HK-2 (cell line): ENCODE measurements around the gene COBL.
A peak's percentile ranks its signal among the peaks of the same experiment; 100 is the strongest.

Experiments
- DNase-seq: peaks from one replicate; pipeline ENCODE4 v3.0.0-alpha.2; 2018; ENCODE audit not compliant: unreplicated experiment

The COBL gene

GRCh38 chr7:51046482-51046881 lies 270.1 kb downstream of the COBL start:
- no peak for DNase-seq

DNA sequence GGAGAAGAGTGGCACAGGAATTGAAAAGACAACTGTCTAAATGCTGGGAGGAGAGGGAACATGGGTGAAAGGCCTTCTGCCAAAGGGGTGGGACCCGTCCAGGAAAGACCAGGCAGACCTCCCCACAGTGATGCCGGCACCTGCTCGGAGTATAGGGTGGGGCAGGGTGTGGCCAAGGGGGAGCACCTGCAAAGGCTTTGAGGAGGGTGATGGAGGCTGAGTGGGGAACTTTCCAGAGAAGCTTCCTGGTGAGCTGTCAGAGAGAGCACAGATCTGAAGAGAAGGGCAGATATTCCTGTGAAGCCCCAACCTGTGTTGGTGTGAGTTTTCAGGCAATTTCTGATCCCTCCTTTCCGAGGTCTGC lies 270.5 kb downstream of the COBL start:
- no peak for DNase-seq

- peak; percentile 80 for DNase-seq
Observed at GRCh38 chr7:51045319-51046102, 271.1 kb downstream of the COBL start.

DNA sequence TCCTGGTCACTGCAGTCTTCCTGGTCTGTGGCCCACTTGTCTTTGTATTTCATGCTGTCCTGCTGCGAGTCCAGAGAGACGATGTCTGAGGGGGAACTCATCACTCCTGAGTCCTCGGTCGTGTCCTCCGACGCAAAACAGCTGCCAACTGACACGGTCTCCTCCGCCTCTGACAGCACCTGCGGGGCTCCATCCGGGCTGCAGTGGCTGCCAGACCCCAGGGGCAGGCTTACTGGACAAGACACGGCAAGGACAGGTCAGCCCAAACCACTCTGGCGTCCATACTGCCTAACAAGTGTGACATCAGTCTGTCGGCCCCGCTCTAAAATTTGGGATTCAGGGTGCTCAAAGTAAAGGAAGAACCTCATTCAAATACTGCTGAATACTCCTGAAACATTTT lies 273.1 kb downstream of the COBL start:
- no peak for DNase-seq

DNA sequence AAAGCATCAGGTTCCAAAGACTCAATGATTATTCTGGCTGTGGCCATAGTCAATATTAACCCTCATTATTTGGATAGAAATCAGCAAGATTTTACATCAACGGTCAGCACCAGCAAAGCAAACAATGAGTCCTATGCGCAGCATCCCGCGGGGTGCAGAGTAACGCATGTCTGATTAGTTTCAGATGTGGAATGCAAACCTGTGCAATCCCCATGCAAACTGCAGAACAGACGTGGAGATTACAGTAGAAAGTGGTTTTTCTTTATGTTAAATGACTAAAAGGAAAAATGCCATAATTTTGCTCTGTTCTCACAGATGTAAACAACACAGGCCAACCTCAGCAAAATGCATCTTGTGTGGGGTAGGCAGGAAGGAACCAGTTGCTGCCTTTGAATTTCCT lies 275.8 kb downstream of the COBL start:
- DNase-seq, result no peak

GRCh38 chr7:51038573-51038972 lies 278.0 kb downstream of the COBL start:
- DNase-seq, result no peak

- DNase-seq, result no peak
Observed at GRCh38 chr7:51035716-51036115, 280.9 kb downstream of the COBL start.

GRCh38 chr7:51034521-51035264 lies 281.9 kb downstream of the COBL start:
- peak; percentile 20 for DNase-seq

GRCh38 chr7:51033727-51034520 lies 282.7 kb downstream of the COBL start:
- DNase-seq, result no peak

DNA sequence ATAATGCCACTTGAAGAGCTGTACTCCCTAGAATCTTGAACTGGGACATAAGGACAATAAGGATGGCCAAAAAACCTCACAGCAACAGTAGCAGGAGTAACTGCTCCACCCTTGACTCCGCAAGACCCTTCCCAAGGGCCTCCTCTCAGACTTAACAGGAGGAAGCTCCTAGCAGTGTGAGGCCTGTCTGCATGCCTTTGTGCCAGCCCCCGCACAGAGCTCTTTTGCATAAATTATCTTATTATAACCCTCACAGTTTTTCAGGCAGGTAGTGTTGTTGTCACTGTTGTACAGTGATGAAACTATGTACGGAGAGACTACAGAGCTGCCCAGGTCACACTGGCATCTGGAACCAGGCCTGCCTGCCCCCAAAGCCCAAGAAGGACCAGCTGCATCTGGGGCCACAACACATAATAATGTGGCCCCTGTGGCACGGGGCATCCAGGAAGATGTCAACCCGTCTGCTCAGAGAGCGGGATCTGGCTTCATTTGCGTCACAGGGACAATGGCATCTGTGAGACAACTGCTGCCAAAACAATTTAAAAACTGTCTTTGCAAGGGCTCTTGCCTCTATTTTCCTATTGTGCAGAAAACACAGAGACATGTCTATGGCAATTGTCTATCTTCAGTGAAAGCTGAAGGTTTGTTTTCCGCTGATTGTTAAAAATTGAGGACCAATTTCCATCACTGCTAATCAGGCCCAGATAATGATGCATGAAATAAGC lies 284.7 kb downstream of the COBL start:
- DNase-seq, result no peak

GRCh38 chr7:51031216-51031615 lies 285.4 kb downstream of the COBL start:
- no peak for DNase-seq

GRCh38 chr7:51029701-51030191 lies 286.9 kb downstream of the COBL start:
- DNase-seq, result no peak

DNA sequence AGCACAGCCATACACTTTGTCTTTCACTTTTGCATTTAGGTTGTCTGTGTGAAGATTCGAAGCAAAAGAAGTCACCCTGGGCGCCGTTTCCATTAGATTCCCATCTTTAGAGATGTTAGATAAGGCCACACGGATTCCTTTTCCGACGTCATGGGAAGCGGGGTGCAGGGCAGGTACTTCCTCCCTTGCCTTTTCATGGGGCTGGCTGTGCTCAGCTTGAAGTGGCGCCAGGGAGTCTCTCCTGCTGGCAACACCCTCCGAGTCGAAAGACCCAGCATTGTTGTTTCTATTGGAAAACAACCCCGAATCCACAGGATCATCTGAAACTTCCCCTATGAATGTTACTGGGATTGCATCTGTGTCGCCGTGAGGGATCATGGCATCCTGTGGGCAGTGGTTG lies 287.5 kb downstream of the COBL start:
- no peak for DNase-seq

DNA sequence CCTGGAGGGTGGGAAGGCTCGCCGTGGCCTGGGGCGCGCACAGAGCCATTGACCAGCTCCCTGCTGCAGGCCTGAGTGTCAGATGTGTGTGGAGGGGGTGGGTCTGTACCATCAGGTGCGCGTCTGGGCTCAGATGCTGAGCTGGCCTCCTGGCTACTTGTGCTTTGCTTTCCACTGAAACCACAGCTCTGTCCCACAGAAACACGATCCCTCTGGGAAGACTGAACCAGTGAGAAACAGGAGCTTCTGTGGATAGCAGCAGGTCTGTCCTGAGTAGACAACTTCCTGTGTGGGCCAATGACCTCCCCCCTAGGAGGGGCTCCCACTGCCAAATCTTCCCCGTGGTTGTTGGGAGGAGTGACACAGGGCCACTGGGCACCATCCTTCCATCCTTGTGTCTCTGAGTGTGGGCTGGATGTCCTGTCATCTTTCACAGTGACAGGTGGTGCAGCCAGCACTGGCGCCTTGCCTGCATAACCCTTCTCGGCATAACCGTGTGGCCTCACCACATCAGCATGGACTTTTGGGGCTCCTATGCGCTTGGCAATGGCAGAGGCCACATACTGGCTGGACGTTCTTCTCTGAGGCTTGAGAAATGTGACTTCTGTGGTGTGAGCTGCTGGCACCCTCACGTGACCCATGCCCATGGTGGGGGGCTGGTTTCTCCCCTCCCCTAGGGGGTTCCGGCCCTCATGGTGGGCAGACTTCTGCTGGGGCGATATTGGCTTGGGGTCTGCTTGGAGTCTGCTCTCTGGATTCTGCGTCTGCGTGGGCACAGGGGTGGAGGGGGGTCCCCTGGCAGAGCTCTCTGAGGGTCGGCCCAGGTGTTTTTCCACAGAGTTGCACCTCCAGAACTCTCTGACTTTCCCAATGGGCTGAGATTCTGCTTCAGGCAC lies 288.4 kb downstream of the COBL start:
- DNase-seq, result no peak

GRCh38 chr7:51027106-51027934 lies 289.3 kb downstream of the COBL start:
- DNase-seq, result no peak

DNA sequence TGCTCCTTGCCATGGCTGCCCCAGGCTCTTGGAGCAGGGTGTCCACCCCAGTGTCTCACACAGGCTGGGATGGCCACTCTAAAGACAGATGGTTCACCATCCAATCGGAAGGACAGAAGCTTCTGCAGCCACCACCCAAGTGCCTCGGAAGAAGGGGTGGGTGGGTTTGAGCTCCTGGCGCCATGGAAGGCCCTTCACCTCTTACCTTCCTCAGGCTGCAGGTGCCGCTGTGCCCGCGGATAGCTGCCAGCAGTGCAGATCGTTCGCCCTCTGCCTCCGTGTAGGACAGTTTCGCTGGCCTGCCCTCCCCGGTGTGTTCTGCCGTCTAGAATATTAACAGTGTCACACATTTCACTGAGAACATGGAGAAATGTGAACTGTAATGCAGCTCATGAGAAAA lies 290.3 kb downstream of the COBL start:
- no peak for DNase-seq

GRCh38 chr7:51025668-51026067 lies 290.9 kb downstream of the COBL start:
- DNase-seq, result no peak

DNA sequence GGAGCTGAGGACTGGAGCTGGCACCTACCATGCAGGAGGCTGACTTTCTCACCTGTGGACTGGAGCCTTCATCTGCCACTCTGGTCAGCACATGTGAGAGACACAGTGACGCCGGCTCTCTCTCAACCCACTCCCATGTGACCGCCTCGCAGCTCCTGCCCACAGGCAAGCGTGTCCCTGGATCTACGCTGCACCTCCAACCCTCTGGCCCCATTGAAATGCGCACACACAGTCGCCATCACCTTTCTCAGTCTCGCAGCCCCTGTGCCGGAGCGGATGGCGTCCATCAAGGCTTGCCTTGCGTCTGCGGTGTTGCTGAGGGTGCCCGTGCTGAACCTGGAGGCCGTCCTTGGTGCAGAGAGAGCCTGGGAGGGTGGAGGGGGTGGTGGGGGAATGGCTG lies 291.7 kb downstream of the COBL start:
- DNase-seq, result no peak

- DNase-seq, result no peak
Observed at GRCh38 chr7:51023547-51023946, 293.1 kb downstream of the COBL start.

GRCh38 chr7:51022821-51023220 lies 293.8 kb downstream of the COBL start:
- DNase-seq, result no peak
